ENCODE data around the gene PRKCE.

DNA sequence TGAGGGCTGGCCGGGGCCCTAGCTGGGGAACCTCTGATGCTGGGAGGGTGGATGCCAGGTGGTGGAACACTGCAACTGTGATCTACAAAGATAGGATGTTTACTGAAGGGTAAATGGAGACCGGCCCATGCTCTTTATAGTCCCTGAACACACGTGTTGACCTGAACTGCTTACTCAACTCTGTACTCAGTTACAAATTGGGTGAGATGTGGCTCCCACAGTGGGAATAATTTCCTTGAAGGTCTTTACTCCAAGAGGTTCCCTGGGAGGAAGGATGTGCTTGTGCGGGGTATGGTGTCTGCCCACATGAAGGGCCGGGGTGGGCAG lies 254.1 kb downstream of the PRKCE start:
- TF ChIP-seq, protein P1, sequence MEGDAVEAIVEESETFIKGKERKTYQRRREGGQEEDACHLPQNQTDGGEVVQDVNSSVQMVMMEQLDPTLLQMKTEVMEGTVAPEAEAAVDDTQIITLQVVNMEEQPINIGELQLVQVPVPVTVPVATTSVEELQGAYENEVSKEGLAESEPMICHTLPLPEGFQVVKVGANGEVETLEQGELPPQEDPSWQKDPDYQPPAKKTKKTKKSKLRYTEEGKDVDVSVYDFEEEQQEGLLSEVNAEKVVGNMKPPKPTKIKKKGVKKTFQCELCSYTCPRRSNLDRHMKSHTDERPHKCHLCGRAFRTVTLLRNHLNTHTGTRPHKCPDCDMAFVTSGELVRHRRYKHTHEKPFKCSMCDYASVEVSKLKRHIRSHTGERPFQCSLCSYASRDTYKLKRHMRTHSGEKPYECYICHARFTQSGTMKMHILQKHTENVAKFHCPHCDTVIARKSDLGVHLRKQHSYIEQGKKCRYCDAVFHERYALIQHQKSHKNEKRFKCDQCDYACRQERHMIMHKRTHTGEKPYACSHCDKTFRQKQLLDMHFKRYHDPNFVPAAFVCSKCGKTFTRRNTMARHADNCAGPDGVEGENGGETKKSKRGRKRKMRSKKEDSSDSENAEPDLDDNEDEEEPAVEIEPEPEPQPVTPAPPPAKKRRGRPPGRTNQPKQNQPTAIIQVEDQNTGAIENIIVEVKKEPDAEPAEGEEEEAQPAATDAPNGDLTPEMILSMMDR (IDR thresholded peaks at IDR 0.05), result no peak
- TF ChIP-seq POLR2A (IDR thresholded peaks at IDR 0.05), result no peak
- TF ChIP-seq POLR2AphosphoS5 (IDR thresholded peaks at IDR 0.05), result no peak

Measured in sigmoid colon (tissue), 4 donors.